Activated T-helper 1 cell treated with anti-CD3 and anti-CD28 coated beads, Interleukin-12 subunit alpha, Interleukin-12 subunit beta, Interleukin-2, Interleukin-4 antibody, amounts not matched to agents 30 ng/mL and 10 ng/mL and 1 ng/mL, durations not matched to agents 14 hours and 24 hours and 36 hours (primary cell): ENCODE data around the gene DNAJA3. TPM values are rescaled to one million over a fixed set of nuclear protein-coding genes. Genes with fewer than 3 reads are reported as not detected.
A peak's percentile ranks its signal among the peaks of the same experiment; 100 is the strongest.

Source experiments
- DNase-seq: peaks from one replicate; pipeline ENCODE4 v3.0.0; 2021; ENCODE audit warnings: low spot score
- H3K27ac Mint-ChIP-seq: one replicate; pipeline ENCODE4 v1.8.0; 2021; ENCODE audit warnings: mild to moderate bottlenecking, mixed read lengths
- H3K27me3 Mint-ChIP-seq: one replicate; pipeline ENCODE4 v1.8.0; 2022; ENCODE audit warnings: mild to moderate bottlenecking, moderate library complexity, mixed read lengths; ENCODE audit not compliant: insufficient read depth
- H3K36me3 Mint-ChIP-seq: one replicate; pipeline ENCODE4 v1.8.0; 2021; ENCODE audit warnings: low read depth, mixed read lengths
- H3K4me1 Mint-ChIP-seq: one replicate; pipeline ENCODE4 v1.8.0; 2021; ENCODE audit warnings: low read depth, mixed read lengths
- H3K4me3 Mint-ChIP-seq: one replicate; pipeline ENCODE4 v1.8.0; 2021; ENCODE audit warnings: mild to moderate bottlenecking, moderate library complexity, mixed read lengths
- H3K9me3 Mint-ChIP-seq: one replicate; pipeline ENCODE4 v1.8.0; 2021; ENCODE audit warnings: mixed read lengths
- intact Hi-C: fragments of 100-400 bp; cut with micrococcal nuclease; formaldehyde crosslinking; loops from one replicate; pipeline ENCODE4 v1.15.1; 2024
- total RNA-seq: library from RNA; stranded (reverse); gene quantifications from 2 replicates; pipeline ENCODE4 v1.2.3, GENCODE V29; 2022

Gene DNAJA3
- total RNA-seq, 1 donor from 2014 or later: 103 TPM

DNA sequence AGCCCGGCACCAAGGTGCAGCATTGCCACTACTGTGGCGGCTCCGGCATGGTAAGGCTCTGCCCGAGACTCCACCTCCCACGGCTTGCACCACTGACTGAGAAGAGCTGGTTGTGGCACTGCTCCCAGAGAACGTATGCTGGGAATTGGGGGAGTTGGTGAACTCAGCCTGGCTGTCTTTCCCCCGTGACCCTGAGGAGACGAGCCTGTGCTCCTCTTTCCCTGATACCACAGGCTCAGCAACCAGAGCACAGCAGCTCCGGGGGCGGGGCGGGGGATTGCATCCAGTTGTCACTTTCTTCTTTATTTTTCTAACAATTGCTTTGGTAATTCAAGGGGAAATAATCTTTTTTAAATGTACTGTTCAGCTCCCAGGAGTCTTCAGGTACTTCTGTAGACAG, 16.7 kb downstream of the DNAJA3 start:
- H3K4me3 Mint-ChIP-seq: no peak overlapping the region
- H3K27ac Mint-ChIP-seq: no peak overlapping the region
- H3K4me1 Mint-ChIP-seq: no peaks in the 10 kb centered on the region
- no peak for DNase-seq
- no peaks in the 10 kb centered on the region for H3K9me3 Mint-ChIP-seq
- peaks cover 51% of the 10 kb centered on the region for H3K36me3 Mint-ChIP-seq
- no peaks in the 10 kb centered on the region for H3K27me3 Mint-ChIP-seq
- intact Hi-C loops: no loop called here

DNA sequence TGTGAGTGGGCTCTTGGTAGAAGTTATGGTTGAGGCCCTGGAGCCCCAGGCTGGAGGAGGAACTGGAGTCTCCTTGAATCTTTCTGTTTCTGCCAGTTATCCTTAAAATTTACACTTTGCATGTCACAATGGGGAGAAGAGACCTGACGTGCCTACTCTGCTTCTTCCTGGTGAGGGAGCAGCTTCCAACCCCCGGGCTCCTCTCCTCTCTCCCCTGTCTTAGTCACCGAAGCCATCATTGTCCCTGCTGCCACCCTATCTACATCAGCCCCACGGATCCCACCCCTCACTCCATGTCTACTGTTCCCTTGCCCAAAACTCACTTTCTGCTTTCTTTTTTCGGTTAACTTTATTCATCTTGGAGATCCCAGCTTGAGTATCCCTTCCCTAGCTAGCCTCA, 17.6 kb downstream of the DNAJA3 start:
- Mint-ChIP-seq H3K9me3 (no peaks in the 10 kb centered on the region), H3K36me3 (peaks cover 52% of the 10 kb centered on the region), H3K4me3 (no peak overlapping the region), H3K27me3 (no peaks in the 10 kb centered on the region), H3K27ac (no peak overlapping the region), H3K4me1 (no peaks in the 10 kb centered on the region)
- intact Hi-C loops: no loop called here
- DNase-seq: no peak

DNA sequence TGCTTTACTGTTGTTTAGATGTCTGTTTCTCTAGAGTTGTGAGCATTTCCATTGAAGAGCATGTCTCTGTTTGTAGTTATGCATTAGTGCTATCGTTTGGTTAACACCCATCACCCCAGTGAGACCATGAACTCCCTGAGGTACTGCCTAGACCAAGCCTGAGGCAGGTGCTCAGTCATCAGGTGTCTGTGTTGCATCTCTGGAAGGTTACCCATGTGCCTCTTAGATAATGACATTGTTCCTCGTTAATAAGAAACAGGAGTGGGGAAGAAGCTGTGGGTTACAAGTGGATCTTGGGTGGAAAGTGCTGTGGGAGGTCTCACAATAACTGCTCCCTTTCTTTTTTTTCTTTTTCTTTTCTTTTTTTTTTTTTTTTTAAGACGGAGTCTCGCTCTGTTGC, 18.3 kb downstream of the DNAJA3 start:
- no peak overlapping the region for H3K4me3 Mint-ChIP-seq
- H3K27ac Mint-ChIP-seq: no peak overlapping the region
- H3K9me3 Mint-ChIP-seq: no peaks in the 10 kb centered on the region
- H3K4me1 Mint-ChIP-seq: no peaks in the 10 kb centered on the region
- no peak for DNase-seq
- no peaks in the 10 kb centered on the region for H3K27me3 Mint-ChIP-seq
- peaks cover 48% of the 10 kb centered on the region for H3K36me3 Mint-ChIP-seq
- intact Hi-C loops: no loop called here

DNA sequence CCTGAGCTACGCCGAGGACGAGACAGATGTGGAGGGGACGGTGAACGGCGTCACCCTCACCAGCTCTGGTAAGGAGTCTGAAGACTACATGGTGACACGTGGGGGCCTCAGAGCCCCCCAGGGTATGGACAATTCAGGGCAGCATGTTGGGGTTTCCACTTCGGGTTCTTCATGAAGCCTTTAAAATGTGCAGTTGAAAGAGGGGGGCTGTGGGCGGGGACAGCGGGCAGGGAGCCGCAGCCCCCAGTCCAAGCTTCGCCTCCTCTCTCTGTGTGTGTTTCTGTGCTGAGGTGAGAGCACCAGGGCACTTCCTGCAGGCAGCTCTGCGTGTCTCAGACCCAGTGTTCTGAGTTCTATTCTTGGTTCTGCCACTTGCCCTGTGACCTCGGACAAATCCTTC, 24.8 kb downstream of the DNAJA3 start:
- no peak overlapping the region for H3K4me3 Mint-ChIP-seq
- no peak for DNase-seq
- H3K27me3 Mint-ChIP-seq: no peaks in the 10 kb centered on the region
- H3K4me1 Mint-ChIP-seq: no peaks in the 10 kb centered on the region
- no peak overlapping the region for H3K27ac Mint-ChIP-seq
- intact Hi-C loops: no loop called here
- peaks cover 30% of the 10 kb centered on the region for H3K36me3 Mint-ChIP-seq
- H3K9me3 Mint-ChIP-seq: no peaks in the 10 kb centered on the region

DNA sequence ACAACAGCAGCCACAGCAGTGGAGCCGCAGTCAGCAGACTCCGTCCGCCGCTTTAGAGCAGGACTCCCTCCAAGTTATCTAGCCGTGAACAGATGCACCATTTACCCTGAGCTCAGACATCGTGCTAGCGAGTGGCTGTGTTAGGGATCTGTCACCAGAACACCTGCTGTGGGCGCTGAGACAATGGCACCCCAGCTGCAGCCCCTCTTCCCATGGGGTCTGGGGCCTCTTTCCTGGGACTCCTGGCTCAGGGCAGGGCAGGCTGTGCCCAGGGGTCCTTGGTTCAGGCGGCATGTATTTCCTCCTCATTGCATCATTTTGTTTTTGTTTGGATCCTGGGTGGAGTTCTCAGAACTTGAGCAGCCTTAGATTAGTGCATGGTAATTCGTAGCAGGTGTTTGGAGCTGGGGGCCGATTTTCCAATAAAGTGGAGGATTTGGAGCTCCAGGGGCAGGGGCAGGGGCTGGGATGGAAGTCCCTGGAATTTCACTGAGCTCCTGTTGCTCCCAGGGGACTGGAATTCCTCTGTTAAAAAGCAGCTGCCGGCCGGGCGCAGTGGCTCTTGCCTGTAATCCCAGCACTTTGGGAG, 25.4 kb downstream of the DNAJA3 start:
- Mint-ChIP-seq H3K27me3 (no peaks in the 10 kb centered on the region), H3K36me3 (peaks cover 34% of the 10 kb centered on the region), H3K9me3 (no peaks in the 10 kb centered on the region), H3K4me1 (no peaks in the 10 kb centered on the region), H3K4me3 (no peak overlapping the region), H3K27ac (no peak overlapping the region)
- DNase-seq: no peak
- intact Hi-C loops: no loop called here

DNA sequence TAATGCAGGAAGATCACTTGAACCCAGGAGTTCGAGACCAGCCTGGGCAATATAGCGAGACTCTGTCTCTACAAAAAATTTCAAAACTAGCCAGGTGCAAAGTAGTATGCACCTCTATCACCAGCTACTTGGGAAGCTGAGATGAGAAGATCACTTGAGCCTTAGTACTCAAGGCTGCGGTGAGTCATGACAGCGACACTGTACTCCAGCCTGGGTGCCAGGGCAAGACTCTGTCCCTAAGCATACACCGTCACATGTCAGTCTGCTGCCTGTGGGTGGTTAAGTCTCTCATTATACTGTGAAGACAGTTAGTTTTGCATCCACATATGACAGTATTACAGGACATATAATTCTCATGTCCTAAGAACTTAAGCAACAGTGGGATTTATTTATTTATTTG, 27.0 kb downstream of the DNAJA3 start:
- intact Hi-C loops: no loop called here
- Mint-ChIP-seq H3K9me3 (no peaks in the 10 kb centered on the region), H3K4me1 (no peaks in the 10 kb centered on the region), H3K27ac (no peak overlapping the region), H3K27me3 (no peaks in the 10 kb centered on the region), H3K36me3 (peaks cover 28% of the 10 kb centered on the region), H3K4me3 (no peak overlapping the region)
- DNase-seq: no peak

DNA sequence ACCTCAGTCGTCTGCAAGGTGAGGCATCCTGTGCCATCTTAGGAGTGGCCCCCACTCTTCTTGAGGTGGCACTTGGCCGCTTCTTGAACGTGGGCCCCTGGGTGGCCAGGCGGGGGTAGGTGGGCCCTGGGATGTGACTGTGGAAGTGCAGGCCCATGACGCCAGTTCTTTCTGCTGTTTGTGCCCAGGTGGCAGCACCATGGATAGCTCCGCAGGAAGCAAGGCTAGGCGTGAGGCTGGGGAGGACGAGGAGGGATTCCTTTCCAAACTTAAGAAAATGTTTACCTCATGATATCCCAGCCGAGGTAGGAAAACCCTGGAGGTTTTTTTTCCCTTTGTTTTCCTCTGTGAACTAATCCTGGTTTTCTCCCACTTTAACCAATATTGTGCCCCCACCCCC, 29.0 kb downstream of the DNAJA3 start:
- Mint-ChIP-seq H3K4me3 (no peak overlapping the region), H3K4me1 (peaks cover 8% of the 10 kb centered on the region), H3K36me3 (peaks cover 35% of the 10 kb centered on the region), H3K27ac (no peak overlapping the region), H3K9me3 (no peaks in the 10 kb centered on the region), H3K27me3 (no peaks in the 10 kb centered on the region)
- intact Hi-C loops: no loop called here
- DNase-seq: no peak

DNA sequence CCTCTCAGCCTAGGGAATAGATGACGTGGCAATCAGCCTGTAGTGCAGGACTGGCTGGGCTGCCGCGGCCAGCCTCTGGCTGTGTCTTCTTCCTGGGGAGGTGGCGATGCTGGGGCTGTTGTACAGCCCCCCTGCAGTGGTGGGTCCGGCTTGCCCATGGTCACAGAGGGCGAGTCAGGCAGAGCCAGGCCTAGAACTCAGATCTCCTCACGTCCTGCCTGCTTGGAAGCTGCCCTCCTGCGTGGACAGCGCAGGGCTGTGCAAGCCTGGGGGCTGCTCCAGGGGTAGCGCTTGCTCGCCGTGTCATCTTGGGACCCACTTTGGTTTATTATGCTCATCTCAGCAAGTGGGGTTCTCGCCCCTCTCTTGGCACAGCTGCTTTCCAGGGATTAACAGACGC, 29.4 kb downstream of the DNAJA3 start:
- no peak for DNase-seq
- Mint-ChIP-seq H3K9me3 (no peaks in the 10 kb centered on the region), H3K4me3 (no peak overlapping the region), H3K36me3 (peaks cover 35% of the 10 kb centered on the region), H3K27ac (no peak overlapping the region), H3K4me1 (peaks cover 10% of the 10 kb centered on the region), H3K27me3 (no peaks in the 10 kb centered on the region)
- intact Hi-C loops: no loop called here

DNA sequence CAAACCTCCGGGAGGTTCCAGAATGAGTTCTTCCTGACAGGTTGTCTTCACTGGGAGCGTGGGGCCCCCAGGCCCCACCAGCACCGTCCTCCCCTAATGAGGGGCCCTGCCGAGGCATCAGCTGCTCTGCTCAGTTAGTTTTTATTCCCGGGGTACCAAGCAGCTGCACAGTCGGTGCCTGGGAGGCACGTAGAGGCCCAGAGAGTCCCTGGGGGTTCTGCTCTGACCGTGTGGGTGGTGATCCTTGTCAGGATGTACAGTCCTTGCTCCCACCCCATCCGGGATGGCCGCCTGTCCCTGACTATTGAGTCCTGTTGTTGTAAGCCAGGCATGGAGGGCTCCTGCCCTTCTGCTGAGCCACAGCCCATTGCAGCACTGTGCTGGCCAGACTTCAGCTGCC, 30.3 kb downstream of the DNAJA3 start:
- H3K4me1 Mint-ChIP-seq: peaks cover 13% of the 10 kb centered on the region
- H3K27me3 Mint-ChIP-seq: no peaks in the 10 kb centered on the region
- H3K9me3 Mint-ChIP-seq: no peaks in the 10 kb centered on the region
- DNase-seq: no peak
- peaks cover 35% of the 10 kb centered on the region for H3K36me3 Mint-ChIP-seq
- intact Hi-C loops: no loop called here
- H3K27ac Mint-ChIP-seq: no peak overlapping the region
- no peak overlapping the region for H3K4me3 Mint-ChIP-seq

DNA sequence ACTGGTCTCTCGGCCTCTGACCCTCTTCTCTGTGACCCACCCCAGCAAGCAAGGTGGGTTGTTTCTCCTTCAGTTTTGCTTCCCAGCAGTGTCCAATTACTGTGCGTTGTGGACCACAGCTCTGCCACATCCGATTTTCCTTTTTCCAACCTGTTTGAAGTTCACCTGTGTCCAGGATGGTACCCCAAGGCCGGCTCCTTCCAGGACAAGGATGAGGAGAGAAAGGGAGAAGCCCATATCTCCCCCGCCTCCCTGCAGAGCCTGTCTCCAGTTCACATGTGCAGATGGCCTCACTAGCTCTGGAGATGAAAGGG, 35.2 kb downstream of the DNAJA3 start:
- no peak overlapping the region for H3K27ac Mint-ChIP-seq

DNA sequence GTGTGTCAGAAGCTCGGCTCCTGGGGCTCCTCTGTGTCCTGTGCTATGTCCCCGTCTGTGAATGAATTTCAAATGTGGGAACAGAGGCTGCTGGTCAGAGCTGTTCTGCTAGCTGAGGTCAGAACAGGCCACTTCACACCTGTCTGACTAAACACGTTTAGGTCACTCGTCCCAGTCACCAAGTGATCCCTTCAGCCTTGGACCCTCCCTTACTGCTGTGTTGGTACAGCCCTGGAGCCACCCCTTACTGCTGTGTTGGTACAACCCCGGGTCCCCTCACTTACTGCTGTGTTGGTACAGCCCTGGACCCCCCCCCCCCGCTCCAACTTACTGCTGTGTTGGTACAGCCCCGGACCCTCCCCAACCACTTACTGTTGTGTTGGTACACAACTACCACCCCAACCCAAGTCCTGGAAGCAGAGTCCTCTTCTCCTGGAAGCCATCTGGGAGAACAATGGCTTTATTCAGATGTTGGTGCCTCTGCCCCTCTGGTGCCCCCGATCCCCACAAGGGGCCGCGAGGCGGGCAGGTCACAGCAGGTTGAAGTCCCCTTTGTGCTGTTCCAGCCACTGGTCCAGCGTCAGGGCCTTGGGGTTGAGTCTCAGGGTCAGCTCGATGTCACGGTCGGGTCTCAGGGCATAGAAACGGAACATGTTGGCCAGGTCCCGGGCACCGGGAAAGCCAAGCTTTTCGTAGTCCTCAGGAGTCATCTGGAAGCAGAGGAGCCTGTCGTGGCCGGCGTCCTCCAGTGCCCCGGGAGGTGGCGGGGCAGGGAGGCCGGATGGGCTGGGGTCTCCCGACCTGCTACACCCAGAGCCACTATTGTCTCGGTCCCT, 35.8 kb downstream of the DNAJA3 start:
- intact Hi-C loops: no loop called here
- peaks cover 17% of the 10 kb centered on the region for H3K36me3 Mint-ChIP-seq
- no peak overlapping the region for H3K4me3 Mint-ChIP-seq
- no peaks in the 10 kb centered on the region for H3K9me3 Mint-ChIP-seq
- no peaks in the 10 kb centered on the region for H3K27me3 Mint-ChIP-seq
- peaks cover 21% of the 10 kb centered on the region for H3K4me1 Mint-ChIP-seq
- no peak overlapping the region for H3K27ac Mint-ChIP-seq
- DNase-seq: no peak

More for the DNA sequence above, 35.2 kb downstream of the DNAJA3 start:
- peaks cover 22% of the 10 kb centered on the region for H3K36me3 Mint-ChIP-seq
- H3K27me3 Mint-ChIP-seq: no peaks in the 10 kb centered on the region
- peaks cover 19% of the 10 kb centered on the region for H3K4me1 Mint-ChIP-seq
- intact Hi-C loops: no loop called here
- no peak for DNase-seq
- H3K9me3 Mint-ChIP-seq: no peaks in the 10 kb centered on the region
- no peak overlapping the region for H3K4me3 Mint-ChIP-seq

DNA sequence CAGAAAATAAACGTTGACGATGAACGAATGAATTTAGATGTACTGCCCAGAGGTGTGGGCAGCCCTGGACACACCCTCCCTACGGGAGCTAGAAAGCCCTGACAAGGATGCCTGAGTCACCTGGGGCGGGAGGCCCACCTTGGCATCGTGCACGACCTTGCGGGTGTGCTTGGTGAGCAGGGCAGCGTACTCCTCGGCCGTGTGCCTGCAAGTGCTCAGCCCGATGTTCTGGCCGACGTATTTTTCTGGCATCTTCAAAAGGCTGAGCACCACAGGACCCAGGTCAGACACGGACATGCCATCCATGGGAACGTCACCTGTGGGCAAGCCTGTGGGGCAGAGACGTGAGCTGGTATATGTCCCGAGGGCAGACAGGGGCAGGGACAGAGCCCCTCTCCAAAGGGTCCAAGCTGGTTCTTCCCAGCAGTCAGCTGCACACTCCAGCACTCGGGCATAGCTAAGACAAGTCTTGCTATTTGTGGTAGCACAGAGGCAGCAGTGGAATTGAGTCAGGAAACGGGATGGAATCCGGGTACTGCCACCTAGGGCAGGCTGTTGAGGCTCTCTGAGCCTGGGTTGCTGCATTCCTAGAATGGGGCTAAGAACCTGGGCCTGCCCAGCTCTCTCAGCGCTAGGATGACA, 38.0 kb downstream of the DNAJA3 start:
- H3K36me3 Mint-ChIP-seq: peaks cover 17% of the 10 kb centered on the region
- DNase-seq: no peak
- no peak overlapping the region for H3K4me3 Mint-ChIP-seq
- peak overlapping the region; percentile 7 for H3K27ac Mint-ChIP-seq
- H3K9me3 Mint-ChIP-seq: no peaks in the 10 kb centered on the region
- H3K4me1 Mint-ChIP-seq: peaks cover 21% of the 10 kb centered on the region
- H3K27me3 Mint-ChIP-seq: no peaks in the 10 kb centered on the region
- intact Hi-C loops: no loop called here

DNA sequence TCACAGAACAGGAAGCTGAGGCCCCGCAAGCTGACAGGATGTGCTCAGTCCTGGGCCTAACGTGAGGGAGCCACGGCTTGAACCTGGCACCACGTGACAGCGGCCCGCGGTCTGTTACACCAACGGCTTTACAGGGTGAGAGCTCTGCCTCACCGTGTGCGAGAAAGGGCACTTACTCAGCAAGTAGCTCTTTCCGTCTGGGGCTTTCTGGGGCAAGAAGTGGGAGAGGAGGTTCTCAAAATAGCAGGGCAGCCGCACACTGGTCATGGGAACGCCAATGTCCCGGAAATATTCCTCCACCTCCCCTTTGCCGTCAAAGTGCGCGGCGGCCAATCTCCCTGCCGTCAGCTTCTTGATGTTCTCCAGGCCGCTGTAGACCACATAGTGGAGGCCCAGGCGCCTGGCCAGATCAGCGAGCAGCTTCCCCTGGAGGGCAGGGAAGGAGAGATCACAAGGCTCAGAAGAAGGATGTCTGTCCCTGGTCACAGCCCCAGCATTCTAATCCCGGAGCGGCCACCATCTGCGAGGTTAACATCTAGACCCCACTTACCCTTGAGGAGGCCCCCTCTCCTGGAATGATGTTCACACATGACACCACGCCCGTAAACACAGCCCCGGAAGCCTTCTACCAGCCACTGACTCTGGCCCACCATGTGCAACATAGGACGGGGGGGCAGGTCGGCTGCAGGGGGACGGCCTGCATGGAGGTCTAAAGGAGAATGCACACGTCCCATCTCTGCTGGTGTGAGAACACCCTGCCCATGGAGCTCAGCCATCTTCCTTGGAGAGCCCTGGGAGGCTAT, 40.5 kb downstream of the DNAJA3 start:
- Mint-ChIP-seq H3K36me3 (peaks cover 4% of the 10 kb centered on the region), H3K27ac (peak overlapping the region; percentile 29), H3K4me3 (no peak overlapping the region), H3K4me1 (peaks cover 7% of the 10 kb centered on the region), H3K27me3 (no peaks in the 10 kb centered on the region), H3K9me3 (no peaks in the 10 kb centered on the region)
- intact Hi-C loops: no loop called here
- no peak for DNase-seq
